ENCODE measurements around the gene ADPRHL1. TPM values are rescaled to one million over a fixed set of nuclear protein-coding genes. Genes with fewer than 3 reads are reported as not detected.

The ADPRHL1 gene
- total and polyA plus RNA-seq, 2 donors (not counting 1 experiment from before 2014, with no cell fraction given), result 0.59 to 1.5 TPM

- Histone ChIP-seq H3K4me2 (ENCODE audit: extremely low read depth, insufficient read depth, low read length) (no peak overlapping the region), H3K9me3 (ENCODE audit: control insufficient read depth, insufficient read depth, low read depth, low read length) (no peaks in the 10 kb centered on the region), H2AFZ (ENCODE audit: low read length) (no peak overlapping the region), H3K9ac (ENCODE audit: insufficient read depth, low read length) (no peak overlapping the region), H3K27me3 (ENCODE audit: control insufficient read depth, insufficient read depth, low read length) (no peaks in the 10 kb centered on the region), H4K20me1 (ENCODE audit: control insufficient read depth, extremely low read depth, insufficient read depth, low read length) (no peaks in the 10 kb centered on the region), H3K4me1 (ENCODE audit: control insufficient read depth, extremely low read depth, insufficient read depth, low read length) (no peaks in the 10 kb centered on the region), H3K79me2 (ENCODE audit: control insufficient read depth, insufficient read depth, low read length) (no peaks in the 10 kb centered on the region), H3K4me3 (replicated peaks in 1 of 4; ENCODE audit: control extremely low read depth in 1 of 4, insufficient read depth in 1 of 4, low read depth in 3 of 4, low read length in 4 of 4) (no peak overlapping the region), H3K36me3 (ENCODE audit: control insufficient read depth, insufficient read depth, low read length) (no peaks in the 10 kb centered on the region), H3K27ac (ENCODE audit: insufficient read depth, low read length) (no peak overlapping the region)
- no peak for DNase-seq (ENCODE audit: low read depth in 2 of 2)
- TF ChIP-seq EZH2 (IDR thresholded peaks at IDR 0.05; ENCODE audit: low read length, missing control alignments) (no peak), CTCF (conservative IDR thresholded peaks at IDR 0.05 in 1 of 2, IDR thresholded peaks at IDR 0.05 in 1 of 2; ENCODE audit: low read depth in 1 of 2, low read length in 2 of 2) (no peak)
Observed at GRCh38 chr13:113428469-113428865, 24.8 kb downstream of the ADPRHL1 start.

- Histone ChIP-seq H3K4me3 (replicated peaks in 1 of 4; ENCODE audit: control extremely low read depth in 1 of 4, insufficient read depth in 1 of 4, low read depth in 3 of 4, low read length in 4 of 4) (no peak overlapping the region), H3K4me2 (ENCODE audit: extremely low read depth, insufficient read depth, low read length) (no peak overlapping the region), H3K79me2 (ENCODE audit: control insufficient read depth, insufficient read depth, low read length) (no peaks in the 10 kb centered on the region), H3K27ac (ENCODE audit: insufficient read depth, low read length) (no peak overlapping the region), H3K27me3 (ENCODE audit: control insufficient read depth, insufficient read depth, low read length) (no peaks in the 10 kb centered on the region), H3K36me3 (ENCODE audit: control insufficient read depth, insufficient read depth, low read length) (no peaks in the 10 kb centered on the region), H3K9me3 (ENCODE audit: control insufficient read depth, insufficient read depth, low read depth, low read length) (no peaks in the 10 kb centered on the region), H3K4me1 (ENCODE audit: control insufficient read depth, extremely low read depth, insufficient read depth, low read length) (no peaks in the 10 kb centered on the region), H4K20me1 (ENCODE audit: control insufficient read depth, extremely low read depth, insufficient read depth, low read length) (no peaks in the 10 kb centered on the region), H3K9ac (ENCODE audit: insufficient read depth, low read length) (no peak overlapping the region), H2AFZ (ENCODE audit: low read length) (no peak overlapping the region)
- peak in 1 of 2 donors; percentile 57 for DNase-seq (ENCODE audit: low read depth in 2 of 2)
- no peak for TF ChIP-seq EZH2 (IDR thresholded peaks at IDR 0.05; ENCODE audit: low read length, missing control alignments)
- TF ChIP-seq CTCF (conservative IDR thresholded peaks at IDR 0.05 in 1 of 2, IDR thresholded peaks at IDR 0.05 in 1 of 2; ENCODE audit: low read depth in 1 of 2, low read length in 2 of 2), result no peak
Observed at GRCh38 chr13:113427562-113428468, 25.5 kb downstream of the ADPRHL1 start.

- H3K27ac ChIP-seq (ENCODE audit: insufficient read depth, low read length), result no peak overlapping the region
- H4K20me1 ChIP-seq (ENCODE audit: control insufficient read depth, extremely low read depth, insufficient read depth, low read length), result no peaks in the 10 kb centered on the region
- H3K79me2 ChIP-seq (ENCODE audit: control insufficient read depth, insufficient read depth, low read length), result no peaks in the 10 kb centered on the region
- H2AFZ ChIP-seq (ENCODE audit: low read length), result no peak overlapping the region
- no peak for DNase-seq (ENCODE audit: low read depth in 2 of 2)
- H3K4me2 ChIP-seq (ENCODE audit: extremely low read depth, insufficient read depth, low read length), result no peak overlapping the region
- H3K36me3 ChIP-seq (ENCODE audit: control insufficient read depth, insufficient read depth, low read length), result no peaks in the 10 kb centered on the region
- no peak overlapping the region for H3K4me3 ChIP-seq (replicated peaks in 1 of 4; ENCODE audit: control extremely low read depth in 1 of 4, insufficient read depth in 1 of 4, low read depth in 3 of 4, low read length in 4 of 4)
- no peak overlapping the region for H3K9ac ChIP-seq (ENCODE audit: insufficient read depth, low read length)
- H3K9me3 ChIP-seq (ENCODE audit: control insufficient read depth, insufficient read depth, low read depth, low read length), result no peaks in the 10 kb centered on the region
- no peaks in the 10 kb centered on the region for H3K27me3 ChIP-seq (ENCODE audit: control insufficient read depth, insufficient read depth, low read length)
- H3K4me1 ChIP-seq (ENCODE audit: control insufficient read depth, extremely low read depth, insufficient read depth, low read length), result peaks cover 3% of the 10 kb centered on the region
- TF ChIP-seq EZH2 (IDR thresholded peaks at IDR 0.05; ENCODE audit: low read length, missing control alignments) (no peak), CTCF (conservative IDR thresholded peaks at IDR 0.05 in 1 of 2, IDR thresholded peaks at IDR 0.05 in 1 of 2; ENCODE audit: low read depth in 1 of 2, low read length in 2 of 2) (no peak)
Observed at GRCh38 chr13:113426591-113426986, 26.7 kb downstream of the ADPRHL1 start.

Measured in fibroblast of lung (primary cell).